ENCODE results near the gene SOWAHA. TPM values are rescaled to one million over a fixed set of nuclear protein-coding genes. Genes with fewer than 3 reads are reported as not detected.

The SOWAHA gene
- total and polyA plus RNA-seq, 9 donors = 0.05 to 2.2 (median 0.48) TPM; not detected in 1

GRCh38 chr5:132827943-132828673 is 15.0 kb downstream of the SOWAHA start:
- TF ChIP-seq EP300 (IDR thresholded peaks at IDR 0.05) (no peak), CTCF (IDR thresholded peaks at IDR 0.05) (no peak), POLR2A (IDR thresholded peaks at IDR 0.05) (no peak)
- intact Hi-C loops (cut with DNase I) = loop anchor here in 2 of 4 donors (10.0 kb wide), 1 partner anchor 443 kb away; no protein-coding TSS in a partner anchor
- H3K36me3 ChIP-seq = no peaks in the 10 kb centered on the region
- no peak for DNase-seq
- no peak overlapping the region for H3K27ac ChIP-seq
- no peaks in the 10 kb centered on the region for H3K27me3 ChIP-seq
- no peaks in the 10 kb centered on the region for H3K9me3 ChIP-seq
- peaks cover 6% of the 10 kb centered on the region for H3K4me1 ChIP-seq (ENCODE audit: insufficient read depth)
- H3K4me3 ChIP-seq = no peak overlapping the region
- WGBS, 3 donors = 93 to 97% (median 97%) methylated on average over 4 of the region's 4 CpGs

GRCh38 chr5:132828846-132829494 is 15.9 kb downstream of the SOWAHA start:
- Histone ChIP-seq H3K27me3 (no peaks in the 10 kb centered on the region), H3K36me3 (no peaks in the 10 kb centered on the region), H3K27ac (no peak overlapping the region), H3K4me1 (ENCODE audit: insufficient read depth) (no peaks in the 10 kb centered on the region), H3K9me3 (no peaks in the 10 kb centered on the region), H3K4me3 (no peak overlapping the region)
- intact Hi-C loops (cut with DNase I) = loop anchor here in 2 of 4 donors (10.0 kb wide), 1 partner anchor 444 kb away; no protein-coding TSS in a partner anchor
- TF ChIP-seq CTCF (IDR thresholded peaks at IDR 0.05) (no peak), POLR2A (IDR thresholded peaks at IDR 0.05) (no peak), EP300 (IDR thresholded peaks at IDR 0.05) (no peak)
- 77 to 84% (median 80%) methylated on average over 4 of the region's 4 CpGs for WGBS, 3 donors
- DNase-seq = peak in 1 of 5 donors; percentile 25

GRCh38 chr5:132829742-132830435 is 16.8 kb downstream of the SOWAHA start:
- H3K36me3 ChIP-seq = no peaks in the 10 kb centered on the region
- H3K4me1 ChIP-seq (ENCODE audit: insufficient read depth) = no peaks in the 10 kb centered on the region
- peak overlapping the region; percentile 71 for H3K4me3 ChIP-seq
- H3K27me3 ChIP-seq = no peaks in the 10 kb centered on the region
- H3K27ac ChIP-seq = peak overlapping the region; percentile 53 to 68
- DNase-seq = peak; percentile 71 to 86 (median 75)
- intact Hi-C loops (cut with DNase I) = loop anchor here in 2 of 4 donors (10.0 kb wide), 1 partner anchor 445 kb away; no protein-coding TSS in a partner anchor
- H3K9me3 ChIP-seq = no peaks in the 10 kb centered on the region
- WGBS, 3 donors = 1 to 3% (median 3%) methylated on average over 73 to 75 of the region's 75 CpGs
- TF ChIP-seq CTCF (IDR thresholded peaks at IDR 0.05) (peak; percentile 81 to 86 (median 85)), POLR2A (IDR thresholded peaks at IDR 0.05) (no peak)

GRCh38 chr5:132830436-132831094 is 17.5 kb downstream of the SOWAHA start, which contains the start of gene SHROOM1:
SHROOM1 (minus strand) TSS chr5:132830647; CDS start chr5:132826140, 4,507 bp downstream.
- peak; percentile 51 to 73 (median 52) for DNase-seq
- 2 to 6% (median 4%) methylated on average over 15 to 78 of the region's 78 CpGs for WGBS, 3 donors
- Histone ChIP-seq H3K9me3 (no peaks in the 10 kb centered on the region), H3K4me3 (peak within 1 kb of the TSS; percentile 71), H3K27me3 (no peaks in the 10 kb centered on the region), H3K27ac (peak within 1 kb of the TSS; percentile 53 to 68), H3K4me1 (ENCODE audit: insufficient read depth) (no peaks in the 10 kb centered on the region), H3K36me3 (no peaks in the 10 kb centered on the region)
- TF ChIP-seq POLR2A (IDR thresholded peaks at IDR 0.05) (no peak), EP300 (IDR thresholded peaks at IDR 0.05) (no peak), CTCF (IDR thresholded peaks at IDR 0.05) (no peak)
- intact Hi-C loops (cut with DNase I) = no loop called here

Data from ovary (tissue), 9 donors.